Lower lobe of right lung (tissue), 2 donors: Measurements from ENCODE around the gene RASSF4. TPM values are rescaled to one million over a fixed set of nuclear protein-coding genes. Genes with fewer than 3 reads are reported as not detected.

Experiments
- ATAC-seq, 2 donors: fragments of 200-7000 bp; cut with Tn5 transposase; one replicate each; pipeline ENCODE4 v1.9.1; 2020 to 2022; ENCODE audit warnings: mild to moderate bottlenecking in 2 of 2, moderate library complexity in 2 of 2
- DNase-seq: peaks from one replicate; pipeline ENCODE4 v3.0.0-alpha.2; 2020
- H3K27ac ChIP-seq: fragments of 200-600 bp; one replicate; pipeline ENCODE4 v1.8.0; 2022
- H3K27me3 ChIP-seq: fragments of 200-600 bp; one replicate; pipeline ENCODE4 v1.8.0; 2022; ENCODE audit warnings: low read depth
- H3K36me3 ChIP-seq: fragments of 200-600 bp; one replicate; pipeline ENCODE4 v1.8.0; 2022; ENCODE audit warnings: mild to moderate bottlenecking
- H3K4me1 ChIP-seq: fragments of 200-600 bp; one replicate; pipeline ENCODE4 v1.8.0; 2022
- H3K4me3 ChIP-seq: fragments of 200-600 bp; one replicate; pipeline ENCODE4 v1.8.0; 2022; ENCODE audit warnings: mild to moderate bottlenecking
- H3K9me3 ChIP-seq: fragments of 200-600 bp; one replicate; pipeline ENCODE4 v1.8.0; 2022
- intact Hi-C: fragments of 100-400 bp; cut with DNase I; formaldehyde crosslinking; loops from one replicate; pipeline ENCODE4 v1.11.0; 2022
- total RNA-seq: library from RNA; stranded (reverse); fragmentation: NEBNext Ultra II Directional; extraction: Animal tissue kit (Norgen Biotek cat#: 25700); gene quantifications from one replicate; pipeline ENCODE4 v1.2.1, GENCODE V29; 2021
- TF ChIP-seq, protein P1 (sequence below): fragments of 200-600 bp; IDR thresholded peaks from one replicate; pipeline ENCODE4 v1.8.0; 2022; ENCODE audit warnings: antibody characterized with exemption, mild to moderate bottlenecking
- donor health status: DM: no; HTN: yes; CAD: no; lungs with severe emphysema.

Gene RASSF4
- total RNA-seq, 1 donor from 2014 or later, result 49.0 TPM

DNA sequence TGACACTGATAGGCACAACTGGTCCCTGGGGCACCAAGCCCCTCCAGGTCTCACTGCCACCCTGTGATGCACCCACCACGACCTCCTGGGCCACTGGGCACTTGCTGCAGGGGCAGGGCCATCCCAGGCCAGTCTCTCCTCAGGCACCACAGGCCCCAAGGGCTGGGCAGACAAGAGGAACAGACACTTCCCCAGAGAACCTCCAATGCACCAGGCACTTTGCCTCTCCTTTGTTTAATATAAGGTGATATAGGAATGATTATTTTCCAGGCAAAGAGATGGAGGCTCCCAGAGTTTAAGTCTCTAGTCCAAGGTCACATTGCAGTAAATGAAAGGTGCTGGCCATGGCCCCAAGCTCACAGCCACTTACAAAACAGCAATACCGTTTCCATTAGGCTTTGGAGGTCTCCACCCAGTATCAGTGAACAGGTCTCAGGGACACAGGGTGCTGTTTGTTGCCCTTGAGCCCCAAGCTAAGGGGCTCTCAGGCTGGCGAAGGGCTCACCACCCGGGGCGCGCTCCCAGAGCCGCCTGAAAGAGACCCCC lies 14.6 kb downstream of the RASSF4 start:
- intact Hi-C loops, result no loop called here
- Histone ChIP-seq H3K4me1 (peaks cover 75% of the 10 kb centered on the region), H3K27me3 (no peaks in the 10 kb centered on the region), H3K4me3 (peak overlapping the region; percentile 72), H3K36me3 (peaks cover 53% of the 10 kb centered on the region), H3K27ac (peak overlapping the region; percentile 90), H3K9me3 (no peaks in the 10 kb centered on the region)
- TF ChIP-seq, protein P1, sequence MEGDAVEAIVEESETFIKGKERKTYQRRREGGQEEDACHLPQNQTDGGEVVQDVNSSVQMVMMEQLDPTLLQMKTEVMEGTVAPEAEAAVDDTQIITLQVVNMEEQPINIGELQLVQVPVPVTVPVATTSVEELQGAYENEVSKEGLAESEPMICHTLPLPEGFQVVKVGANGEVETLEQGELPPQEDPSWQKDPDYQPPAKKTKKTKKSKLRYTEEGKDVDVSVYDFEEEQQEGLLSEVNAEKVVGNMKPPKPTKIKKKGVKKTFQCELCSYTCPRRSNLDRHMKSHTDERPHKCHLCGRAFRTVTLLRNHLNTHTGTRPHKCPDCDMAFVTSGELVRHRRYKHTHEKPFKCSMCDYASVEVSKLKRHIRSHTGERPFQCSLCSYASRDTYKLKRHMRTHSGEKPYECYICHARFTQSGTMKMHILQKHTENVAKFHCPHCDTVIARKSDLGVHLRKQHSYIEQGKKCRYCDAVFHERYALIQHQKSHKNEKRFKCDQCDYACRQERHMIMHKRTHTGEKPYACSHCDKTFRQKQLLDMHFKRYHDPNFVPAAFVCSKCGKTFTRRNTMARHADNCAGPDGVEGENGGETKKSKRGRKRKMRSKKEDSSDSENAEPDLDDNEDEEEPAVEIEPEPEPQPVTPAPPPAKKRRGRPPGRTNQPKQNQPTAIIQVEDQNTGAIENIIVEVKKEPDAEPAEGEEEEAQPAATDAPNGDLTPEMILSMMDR, result no peak
- DNase-seq (no peak), ATAC-seq (no peak)

DNA sequence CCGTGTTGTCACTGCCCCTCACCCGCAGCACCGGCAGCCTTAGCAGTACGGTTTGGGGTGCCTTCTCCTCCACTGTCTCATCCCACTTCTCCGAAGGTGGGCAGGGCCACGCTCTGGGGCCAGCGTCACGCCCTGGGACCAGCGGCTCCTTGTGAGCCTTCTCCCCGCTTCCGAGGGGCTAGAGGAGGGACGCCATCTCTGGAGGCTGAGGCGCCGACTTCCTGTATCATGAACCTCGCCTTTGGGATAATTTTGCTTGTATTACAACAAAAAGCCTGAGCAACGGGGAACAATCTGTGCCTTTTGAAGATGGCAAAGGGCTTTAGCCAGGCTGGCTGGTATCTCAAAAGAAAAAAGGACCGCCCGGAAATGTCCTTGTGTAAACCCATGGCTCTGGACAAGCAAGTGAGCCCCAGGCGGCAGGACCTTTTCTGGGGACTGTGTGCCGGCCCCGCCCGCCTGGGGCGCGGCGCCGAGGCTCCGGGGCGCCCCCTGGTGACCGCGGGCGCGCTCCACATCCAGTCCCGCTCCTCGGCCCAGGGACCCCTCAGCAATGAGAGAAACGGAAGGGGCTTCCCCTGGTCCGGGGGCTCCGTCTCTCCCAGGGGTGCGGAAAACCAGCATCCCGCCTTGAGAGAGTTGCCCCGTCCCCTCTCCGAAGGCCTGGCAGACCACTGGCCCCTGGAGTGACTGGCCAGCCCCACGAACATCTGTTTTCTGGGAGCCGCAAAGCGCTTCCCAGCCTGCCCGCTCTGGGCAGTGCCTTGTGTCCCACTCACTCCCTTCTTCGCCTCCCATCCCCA lies 15.2 kb downstream of the RASSF4 start:
- peak overlapping the region; percentile 72 for H3K4me3 ChIP-seq
- TF ChIP-seq, protein P1, result peak; percentile 100
- intact Hi-C loops, result no loop called here
- peak; percentile 85 to 87 for ATAC-seq
- peak; percentile 83 for DNase-seq
- H3K4me1 ChIP-seq, result peaks cover 77% of the 10 kb centered on the region
- no peaks in the 10 kb centered on the region for H3K9me3 ChIP-seq
- H3K36me3 ChIP-seq, result peaks cover 49% of the 10 kb centered on the region
- peak overlapping the region; percentile 90 for H3K27ac ChIP-seq
- H3K27me3 ChIP-seq, result no peaks in the 10 kb centered on the region

DNA sequence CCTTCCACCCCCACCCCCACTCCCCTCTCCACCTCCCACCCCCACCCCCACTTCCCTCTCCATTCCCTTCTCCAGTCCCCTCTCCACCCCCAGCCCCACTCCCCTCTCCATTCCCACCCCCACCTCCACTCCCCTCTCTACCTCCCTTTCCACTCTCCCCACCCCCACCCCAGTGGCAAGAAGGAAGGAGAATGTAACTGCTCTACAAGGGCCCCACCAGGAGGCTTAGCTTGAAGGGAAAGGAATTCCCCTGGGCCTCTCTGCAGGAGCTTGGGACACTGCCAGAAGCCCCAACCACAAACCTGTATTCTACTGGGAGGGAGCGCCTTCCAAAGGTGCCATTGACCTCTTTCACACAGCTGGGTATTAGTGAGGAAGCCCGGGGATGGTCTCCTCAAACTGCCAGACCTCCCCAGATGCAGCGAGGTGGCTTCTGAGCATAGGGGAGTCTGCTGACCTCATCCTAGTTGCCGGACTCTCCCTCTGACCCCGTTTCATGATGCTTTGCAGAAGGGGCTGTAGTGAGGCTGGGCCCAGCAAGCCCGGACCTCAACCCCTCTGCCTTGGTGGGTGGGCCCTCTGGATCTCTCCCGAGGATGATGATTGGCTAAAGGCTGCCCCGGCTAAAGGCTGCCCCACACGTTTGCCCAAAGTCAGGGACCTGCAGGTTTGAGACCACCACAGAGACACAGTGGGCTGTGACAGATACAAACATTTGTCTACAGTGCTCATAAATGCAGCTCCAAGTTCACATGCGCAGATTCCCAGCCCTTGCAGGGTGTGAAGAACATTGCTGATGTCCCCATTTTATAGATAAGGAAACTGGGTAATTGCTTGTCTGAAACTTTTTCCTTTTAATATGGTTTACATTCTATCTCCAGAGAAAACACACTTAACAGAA lies 16.1 kb downstream of the RASSF4 start:
- H3K4me1 ChIP-seq, result peaks cover 85% of the 10 kb centered on the region
- H3K9me3 ChIP-seq, result no peaks in the 10 kb centered on the region
- no peak for DNase-seq
- intact Hi-C loops, result no loop called here
- H3K4me3 ChIP-seq, result peak overlapping the region; percentile 72
- TF ChIP-seq, protein P1, result no peak
- H3K27me3 ChIP-seq, result no peaks in the 10 kb centered on the region
- peak overlapping the region; percentile 90 for H3K27ac ChIP-seq
- peaks cover 43% of the 10 kb centered on the region for H3K36me3 ChIP-seq
- ATAC-seq, result peak; percentile 11 to 25

DNA sequence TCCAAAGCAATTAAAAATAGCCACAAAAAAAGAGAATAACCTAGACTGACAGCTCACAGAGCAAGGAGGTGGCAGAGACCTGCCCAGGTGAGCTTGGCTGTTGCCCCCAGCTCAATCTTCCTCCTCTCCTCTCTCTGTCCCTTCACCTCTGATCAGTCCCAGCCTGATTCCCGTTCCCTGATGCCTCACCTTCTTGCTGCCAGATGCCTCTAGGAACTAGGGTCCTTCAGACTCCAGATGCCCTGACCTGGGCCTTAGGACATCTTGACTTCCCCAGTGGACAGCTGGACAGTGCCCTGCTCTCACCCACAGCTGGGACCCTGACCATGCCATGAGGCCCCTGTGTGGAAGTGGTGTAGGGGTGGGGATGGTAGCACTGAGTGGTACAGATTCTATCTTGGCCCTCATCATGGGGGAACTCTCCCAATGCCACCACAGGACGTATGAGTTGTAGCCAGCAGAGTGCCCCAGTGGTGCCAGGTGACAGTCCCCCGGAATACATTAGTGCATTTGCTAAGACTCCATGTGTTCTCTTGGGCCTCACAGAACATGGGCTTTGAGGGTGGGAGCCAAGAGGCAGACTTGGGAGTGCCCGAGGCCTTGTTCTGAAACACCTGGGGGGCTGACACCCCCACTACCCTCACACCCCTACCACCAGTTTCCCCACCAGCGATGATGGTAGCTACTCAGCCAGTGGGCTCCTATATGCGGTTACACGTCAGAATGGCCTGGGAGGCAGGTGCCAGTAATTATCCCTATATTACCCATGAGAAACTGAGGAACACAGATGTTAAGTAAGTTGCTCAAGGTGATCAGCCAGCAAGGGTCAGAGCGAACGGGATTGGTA lies 17.0 kb downstream of the RASSF4 start:
- peak overlapping the region; percentile 72 for H3K4me3 ChIP-seq
- ATAC-seq (no peak), DNase-seq (no peak)
- intact Hi-C loops, result no loop called here
- peaks cover 34% of the 10 kb centered on the region for H3K36me3 ChIP-seq
- peak overlapping the region; percentile 90 for H3K27ac ChIP-seq
- no peaks in the 10 kb centered on the region for H3K9me3 ChIP-seq
- H3K4me1 ChIP-seq, result peaks cover 90% of the 10 kb centered on the region
- no peaks in the 10 kb centered on the region for H3K27me3 ChIP-seq
- TF ChIP-seq, protein P1, result no peak
